NCI-H345 (cell line): ENCODE data around the gene SIGMAR1.

ENCODE experiments used
- DNase-seq: peaks from one replicate; lab custom pipeline; 2025; lab: John Stamatoyannopoulos, UW

Gene SIGMAR1

GRCh38 chr9:34630402-34631154 lies 7.0 kb downstream of the SIGMAR1 start:
- DNase-seq: no peak

- DNase-seq: no peak
Measured at GRCh38 chr9:34629491-34629808, 8.1 kb downstream of the SIGMAR1 start.

GRCh38 chr9:34628656-34629490 lies 8.7 kb downstream of the SIGMAR1 start, which contains the start of gene ARID3C:
Gene ARID3C (minus strand): TSS chr9:34629066. CDS start chr9:34628014, 1,052 bp downstream.
- peak; percentile 40 for DNase-seq

- DNase-seq: no peak
Measured at GRCh38 chr9:34627716-34628655, 9.6 kb downstream of the SIGMAR1 start.

GRCh38 chr9:34625186-34625486 lies 12.5 kb downstream of the SIGMAR1 start:
- DNase-seq: no peak

- no peak for DNase-seq
Measured at GRCh38 chr9:34624475-34625185, 13.0 kb downstream of the SIGMAR1 start.

GRCh38 chr9:34623374-34624235 lies 14.0 kb downstream of the SIGMAR1 start:
- no peak for DNase-seq

- peak; percentile 98 for DNase-seq
Measured at GRCh38 chr9:34620061-34620994, 17.3 kb downstream of the SIGMAR1 start, which contains the start of gene DCTN3. Gene DCTN3 (minus strand): TSS chr9:34620495. CDS start chr9:34620464, 31 bp downstream.

GRCh38 chr9:34615132-34615531 lies 22.5 kb downstream of the SIGMAR1 start:
- DNase-seq: no peak

- peak; percentile 82 for DNase-seq
Measured at GRCh38 chr9:34612788-34613390, 24.7 kb downstream of the SIGMAR1 start.

GRCh38 chr9:34611811-34612787 lies 25.5 kb downstream of the SIGMAR1 start, which contains the start of gene RPP25L:
Gene RPP25L (minus strand): TSS chr9:34612097. CDS start chr9:34611296, 801 bp downstream.
- peak; percentile 88 for DNase-seq

- DNase-seq: no peak
Measured at GRCh38 chr9:34611251-34611810, 26.3 kb downstream of the SIGMAR1 start.

GRCh38 chr9:34610434-34611206 lies 27.0 kb downstream of the SIGMAR1 start:
- no peak for DNase-seq

- no peak for DNase-seq
Measured at GRCh38 chr9:34607331-34607730, 30.3 kb downstream of the SIGMAR1 start.

- DNase-seq: no peak
Measured at GRCh38 chr9:34606905-34607304, 30.7 kb downstream of the SIGMAR1 start.

GRCh38 chr9:34606190-34606589 lies 31.4 kb downstream of the SIGMAR1 start:
- DNase-seq: no peak
